Ectodermal cell (in vitro differentiated cells): ENCODE measurements around the gene GRK6.

Experiments used
- H3K27ac ChIP-seq: 2 replicates; pipeline ENCODE4 v1.7.0; 2013; ENCODE audit warnings: mild to moderate bottlenecking, low read depth, low read length; ENCODE audit not compliant: insufficient read depth, poor library complexity, severe bottlenecking
- H3K27me3 ChIP-seq: 2 replicates; pipeline ENCODE4 v1.7.0; 2013; ENCODE audit warnings: mild to moderate bottlenecking, low read length; ENCODE audit not compliant: insufficient read depth, control insufficient read depth, poor library complexity, severe bottlenecking
- H3K36me3 ChIP-seq: one replicate; pipeline ENCODE4 v1.7.0; 2013; ENCODE audit warnings: low read length; ENCODE audit not compliant: control insufficient read depth, insufficient read depth
- H3K4me1 ChIP-seq: one replicate; pipeline ENCODE4 v1.7.0; 2013; ENCODE audit warnings: low read length; ENCODE audit not compliant: control insufficient read depth, insufficient read depth
- H3K4me3 ChIP-seq: 2 replicates; pipeline ENCODE4 v1.7.0; 2013; ENCODE audit warnings: low read depth, low read length, control low read depth; ENCODE audit not compliant: insufficient read depth
- H3K9me3 ChIP-seq: 2 replicates; pipeline ENCODE4 v1.7.0; 2013; ENCODE audit warnings: mild to moderate bottlenecking, low read length, moderate library complexity; ENCODE audit not compliant: control insufficient read depth
- WGBS, 2 experiments: methylation state at CpG; one replicate each; pipeline ENCODE4 v1.1.7; 2013; ENCODE audit warnings: missing lambda C conversion rate in 2 of 2; 5-methylcytosine and 5-hydroxymethylcytosine counted together

Gene GRK6

GRCh38 chr5:177387405-177387804, 39.1 kb upstream of the GRK6 start:
- Histone ChIP-seq H3K36me3 (no peaks in the 10 kb centered on the region), H3K9me3 (no peaks in the 10 kb centered on the region), H3K4me1 (no peaks in the 10 kb centered on the region), H3K4me3 (no peak overlapping the region), H3K27me3 (peaks cover 15% of the 10 kb centered on the region), H3K27ac (no peak overlapping the region)
- 93 to 96% methylated on average over 14 of the region's 14 CpGs for WGBS, 2 experiments

GRCh38 chr5:177388521-177389052, 37.9 kb upstream of the GRK6 start:
- Histone ChIP-seq H3K36me3 (no peaks in the 10 kb centered on the region), H3K4me3 (no peak overlapping the region), H3K9me3 (no peaks in the 10 kb centered on the region), H3K4me1 (no peaks in the 10 kb centered on the region), H3K27ac (no peak overlapping the region), H3K27me3 (peaks cover 15% of the 10 kb centered on the region)
- WGBS, 2 experiments, result 89 to 90% methylated on average over 10 of the region's 10 CpGs

GRCh38 chr5:177389241-177390169, 37.0 kb upstream of the GRK6 start:
- H3K36me3 ChIP-seq, result no peaks in the 10 kb centered on the region
- H3K4me1 ChIP-seq, result no peaks in the 10 kb centered on the region
- H3K27ac ChIP-seq, result no peak overlapping the region
- 64 to 72% methylated on average over 21 of the region's 21 CpGs for WGBS, 2 experiments
- H3K4me3 ChIP-seq, result no peak overlapping the region
- H3K27me3 ChIP-seq, result peaks cover 15% of the 10 kb centered on the region
- no peaks in the 10 kb centered on the region for H3K9me3 ChIP-seq

- H3K9me3 ChIP-seq, result no peaks in the 10 kb centered on the region
- no peak overlapping the region for H3K27ac ChIP-seq
- peaks cover 15% of the 10 kb centered on the region for H3K27me3 ChIP-seq
- 35 to 37% methylated on average over 13 of the region's 13 CpGs for WGBS, 2 experiments
- H3K4me3 ChIP-seq, result no peak overlapping the region
- no peaks in the 10 kb centered on the region for H3K36me3 ChIP-seq
- H3K4me1 ChIP-seq, result no peaks in the 10 kb centered on the region
These were observed 35.8 kb upstream of the GRK6 start for GRCh38 chr5:177390363-177391300.

- peaks cover 22% of the 10 kb centered on the region for H3K27me3 ChIP-seq
- WGBS, 2 experiments, result 56 to 60% methylated on average over 5 of the region's 5 CpGs
- no peaks in the 10 kb centered on the region for H3K4me1 ChIP-seq
- no peak overlapping the region for H3K27ac ChIP-seq
- no peaks in the 10 kb centered on the region for H3K9me3 ChIP-seq
- H3K4me3 ChIP-seq, result no peak overlapping the region
- H3K36me3 ChIP-seq, result no peaks in the 10 kb centered on the region
These were observed 33.7 kb upstream of the GRK6 start for GRCh38 chr5:177392765-177393164.

GRCh38 chr5:177393206-177393765, 33.2 kb upstream of the GRK6 start:
- H3K27ac ChIP-seq, result no peak overlapping the region
- no peaks in the 10 kb centered on the region for H3K9me3 ChIP-seq
- WGBS, 2 experiments, result 68 to 80% methylated on average over 1 of the region's 1 CpG
- H3K36me3 ChIP-seq, result no peaks in the 10 kb centered on the region
- no peak overlapping the region for H3K4me3 ChIP-seq
- H3K27me3 ChIP-seq, result peaks cover 25% of the 10 kb centered on the region
- H3K4me1 ChIP-seq, result no peaks in the 10 kb centered on the region

GRCh38 chr5:177393990-177394389, 32.5 kb upstream of the GRK6 start:
- Histone ChIP-seq H3K27me3 (peaks cover 27% of the 10 kb centered on the region), H3K36me3 (no peaks in the 10 kb centered on the region), H3K4me1 (no peaks in the 10 kb centered on the region), H3K9me3 (no peaks in the 10 kb centered on the region), H3K27ac (no peak overlapping the region), H3K4me3 (no peak overlapping the region)
- WGBS, 2 experiments, result 85% methylated on average over 5 of the region's 5 CpGs

- H3K4me1 ChIP-seq, result no peaks in the 10 kb centered on the region
- no peaks in the 10 kb centered on the region for H3K9me3 ChIP-seq
- H3K27ac ChIP-seq, result no peak overlapping the region
- 67% methylated on average over 8 of the region's 8 CpGs for WGBS, 2 experiments
- H3K4me3 ChIP-seq, result no peak overlapping the region
- H3K36me3 ChIP-seq, result no peaks in the 10 kb centered on the region
- H3K27me3 ChIP-seq, result peaks cover 37% of the 10 kb centered on the region
These were observed 30.4 kb upstream of the GRK6 start for GRCh38 chr5:177396078-177396477.

- Histone ChIP-seq H3K4me1 (no peaks in the 10 kb centered on the region), H3K27ac (no peak overlapping the region), H3K27me3 (peaks cover 44% of the 10 kb centered on the region), H3K4me3 (no peak overlapping the region), H3K36me3 (no peaks in the 10 kb centered on the region), H3K9me3 (no peaks in the 10 kb centered on the region)
- WGBS, 2 experiments, result 93 to 96% methylated on average over 10 of the region's 10 CpGs
These were observed 29.7 kb upstream of the GRK6 start for GRCh38 chr5:177396807-177397206.
